WTC11 (cell line): ENCODE data around the gene TCF7L2. TPM values are rescaled to one million over a fixed set of nuclear protein-coding genes. Genes with fewer than 3 reads are reported as not detected.
A peak's percentile ranks its signal among the peaks of the same experiment; 100 is the strongest.

Source experiments
- ATAC-seq: fragments of 200-7000 bp; cut with Tn5 transposase; 2 replicates; pipeline ENCODE4 v1.10.0; 2021; ENCODE audit warnings: mild to moderate bottlenecking, moderate library complexity
- CTCF ChIA-PET: fragments of 300-600 bp; sonication (Branson Sonifier 250); formaldehyde crosslinking; loops from one replicate; lab custom pipeline; 2021; ENCODE audit warnings: antibody characterized with exemption; lab: Charles Lee
- POLR2A ChIA-PET: fragments of 350-600 bp; sonication (Branson Sonifier 250); formaldehyde crosslinking; loops from one replicate; lab custom pipeline; 2021; ENCODE audit warnings: antibody characterized with exemption; lab: Charles Lee
- DNase-seq: peaks from one replicate; pipeline ENCODE4 v3.0.0; 2021; ENCODE audit warnings: low spot score
- H3K27ac Mint-ChIP-seq: 2 replicates; pipeline ENCODE4 v1.8.0; 2021; ENCODE audit warnings: mixed read lengths
- H3K27me3 Mint-ChIP-seq: 2 replicates; pipeline ENCODE4 v1.8.0; 2021; ENCODE audit warnings: low read depth, mild to moderate bottlenecking, moderate library complexity, mixed read lengths
- H3K36me3 Mint-ChIP-seq: 2 replicates; pipeline ENCODE4 v1.8.0; 2021; ENCODE audit warnings: mixed read lengths
- H3K4me1 Mint-ChIP-seq: 2 replicates; pipeline ENCODE4 v1.8.0; 2022; ENCODE audit warnings: mixed read lengths
- H3K4me3 Mint-ChIP-seq: 2 replicates; pipeline ENCODE4 v1.8.0; 2021; ENCODE audit warnings: mild to moderate bottlenecking, moderate library complexity, mixed read lengths
- H3K9me3 Mint-ChIP-seq: 2 replicates; pipeline ENCODE4 v1.8.0; 2021; ENCODE audit warnings: mixed read lengths
- ATF1 ChIP-seq: sonication (generic); formaldehyde crosslinking; IDR thresholded peaks from 2 replicates; pipeline ENCODE4 v1.8.1; 2023; ENCODE audit warnings: mild to moderate bottlenecking, moderate library complexity, missing genetic modification reagents
- E2F4 ChIP-seq: sonication (generic); formaldehyde crosslinking; IDR thresholded peaks from 2 replicates; pipeline ENCODE4 v1.8.1; 2022; ENCODE audit warnings: low read depth, mild to moderate bottlenecking, moderate library complexity, missing genetic modification reagents, borderline replicate concordance
- ELF4 ChIP-seq: sonication (generic); formaldehyde crosslinking; IDR thresholded peaks from 2 replicates; pipeline ENCODE4 v1.8.1; 2022; ENCODE audit warnings: low read depth, mild to moderate bottlenecking, moderate library complexity, missing genetic modification reagents
- ESRRA ChIP-seq: sonication (generic); formaldehyde crosslinking; IDR thresholded peaks from 2 replicates; pipeline ENCODE4 v1.8.1; 2022; ENCODE audit warnings: mild to moderate bottlenecking, missing genetic modification reagents, borderline replicate concordance
- FOXP1 ChIP-seq: sonication (generic); formaldehyde crosslinking; IDR thresholded peaks from 2 replicates; pipeline ENCODE4 v1.8.0; 2022; ENCODE audit warnings: missing genetic modification reagents, mild to moderate bottlenecking, moderate library complexity, borderline replicate concordance
- JAZF1 ChIP-seq: fragments of 250-450 bp; sonication (Bioruptor Pico); IDR thresholded peaks from 2 replicates; pipeline ENCODE4 v1.9.0; 2021; ENCODE audit warnings: moderate library complexity, mild to moderate bottlenecking, inconsistent platforms
- MLX ChIP-seq: sonication (generic); formaldehyde crosslinking; IDR thresholded peaks from 2 replicates; pipeline ENCODE4 v1.8.1; 2023; ENCODE audit warnings: mild to moderate bottlenecking, missing genetic modification reagents, moderate library complexity
- MXD4 ChIP-seq: fragments of 250-450 bp; sonication (Bioruptor Pico); IDR thresholded peaks from 2 replicates; pipeline ENCODE4 v1.8.0; 2021; ENCODE audit warnings: mild to moderate bottlenecking, moderate library complexity, borderline replicate concordance
- SMAD3 ChIP-seq: sonication (generic); formaldehyde crosslinking; IDR thresholded peaks from 2 replicates; pipeline ENCODE4 v1.8.0; 2022; ENCODE audit warnings: missing genetic modification reagents, mild to moderate bottlenecking, borderline replicate concordance
- SP1 ChIP-seq: sonication (generic); formaldehyde crosslinking; conservative IDR thresholded peaks from 2 replicates; pipeline ENCODE4 v1.8.1; 2022; ENCODE audit warnings: missing genetic modification reagents
- STAT6 ChIP-seq: sonication (generic); formaldehyde crosslinking; conservative IDR thresholded peaks from 2 replicates; pipeline ENCODE4 v1.8.1; 2023; ENCODE audit warnings: mild to moderate bottlenecking, low read depth, missing genetic modification reagents, moderate library complexity
- TEAD1 ChIP-seq: sonication (generic); formaldehyde crosslinking; IDR thresholded peaks from 2 replicates; pipeline ENCODE4 v1.8.0; 2022; ENCODE audit warnings: mild to moderate bottlenecking, missing genetic modification reagents
- ZNF232 ChIP-seq: sonication (generic); formaldehyde crosslinking; IDR thresholded peaks from 2 replicates; pipeline ENCODE4 v1.8.0; 2022; ENCODE audit warnings: mild to moderate bottlenecking, missing genetic modification reagents
- ZNF317 ChIP-seq: sonication (generic); formaldehyde crosslinking; IDR thresholded peaks from 2 replicates; pipeline ENCODE4 v1.8.1; 2023; ENCODE audit warnings: low read depth, mild to moderate bottlenecking, moderate library complexity, missing genetic modification reagents, borderline replicate concordance
- ZNF532 ChIP-seq: fragments of 250-450 bp; sonication (Bioruptor Pico); IDR thresholded peaks from 2 replicates; pipeline ENCODE4 v1.9.0; 2021; ENCODE audit warnings: mild to moderate bottlenecking, borderline replicate concordance
- ZSCAN18 ChIP-seq: fragments of 250-450 bp; sonication (Bioruptor Pico); IDR thresholded peaks from 2 replicates; pipeline ENCODE4 v2.1.2; 2022; ENCODE audit warnings: mild to moderate bottlenecking, moderate library complexity
- total RNA-seq: library from RNA; stranded (reverse); gene quantifications from 3 replicates; pipeline ENCODE4 v1.2.3, GENCODE V29; 2021

TCF7L2 gene
- total RNA-seq, 1 experiment from 2014 or later = 44.5 TPM

GRCh38 chr10:112986544-112987190 lies 36.6 kb downstream of the TCF7L2 start (continued):
- no peak for TF ChIP-seq ZNF532 (CRISPR knock-in tag)
- TF ChIP-seq TEAD1 = no peak
- no peak for TF ChIP-seq ZNF317 (CRISPR knock-in tag)
- TF ChIP-seq, all 79 proteins: peak for 0

GRCh38 chr10:112988839-112989406 lies 38.9 kb downstream of the TCF7L2 start:
- H3K9me3 Mint-ChIP-seq = no peaks in the 10 kb centered on the region
- no peak overlapping the region; the same call in 1 of the 2 replicates for H3K4me3 Mint-ChIP-seq
- ChIA-PET POLR2A (no interaction called here), CTCF (interaction anchor here (0.6 to 1.2 kb wide), 3 partner anchors 55 to 116 kb away, joined by 3 to 5 read pairs (median 3); no protein-coding TSS in a partner anchor)
- peak overlapping the region; percentile 89 for H3K27ac Mint-ChIP-seq
- H3K27me3 Mint-ChIP-seq = no peaks in the 10 kb centered on the region
- DNase-seq = no peak
- TF ChIP-seq SP1 (CRISPR knock-in tag) (no peak), E2F4 (CRISPR knock-in tag) (no peak), JAZF1 (CRISPR knock-in tag) (no peak), MXD4 (CRISPR knock-in tag) (no peak), ZNF232 (CRISPR knock-in tag) (no peak), ATF1 (CRISPR knock-in tag) (no peak), ESRRA (no peak), FOXP1 (CRISPR knock-in tag) (no peak), MLX (CRISPR knock-in tag) (no peak), ZSCAN18 (CRISPR knock-in tag) (no peak), ELF4 (no peak), SMAD3 (CRISPR knock-in tag) (no peak), STAT6 (CRISPR knock-in tag) (no peak)
- peaks cover 71% of the 10 kb centered on the region for H3K4me1 Mint-ChIP-seq
- peak; percentile 70 for ATAC-seq
- H3K36me3 Mint-ChIP-seq = peaks cover 9% of the 10 kb centered on the region; the same call in 1 of the 2 replicates
